Uterus (tissue), 4 donors: Measurements from ENCODE around the gene UGT1A7. TPM values are rescaled to one million over a fixed set of nuclear protein-coding genes. Genes with fewer than 3 reads are reported as not detected.

Experiments used
- DNase-seq, 2 donors: peaks; one replicate each; pipeline ENCODE4 v3.0.0-alpha.2; 2019 to 2020
- H3K27ac ChIP-seq, 2 donors: fragments of 200-600 bp; sonication (generic); 1 replicate in 1 of 2; 2 replicates in 1 of 2; pipeline ENCODE4 v1.5.1; 2016 to 2018
- H3K27me3 ChIP-seq, 2 donors: fragments of 200-600 bp; sonication (generic); one replicate each; pipeline ENCODE4 v1.5.1; 2018 to 2019; ENCODE audit warnings: control low read depth in 1 of 2
- H3K36me3 ChIP-seq, 2 donors: fragments of 200-600 bp; sonication (generic); one replicate each; pipeline ENCODE4 v1.5.1; 2019; ENCODE audit warnings: control low read depth in 1 of 2
- H3K4me1 ChIP-seq, 2 donors: fragments of 200-600 bp; sonication (generic); one replicate each; pipeline ENCODE4 v1.5.1; 2018 to 2019; ENCODE audit warnings: control low read depth in 1 of 2
- H3K4me3 ChIP-seq, 2 donors: fragments of 200-600 bp; sonication (generic); 1 replicate in 1 of 2; 2 replicates in 1 of 2; pipeline ENCODE4 v1.5.1; 2018 to 2019; ENCODE audit warnings: mild to moderate bottlenecking in 1 of 2
- H3K9me3 ChIP-seq, 2 donors: fragments of 200-600 bp; sonication (generic); one replicate each; pipeline ENCODE4 v1.5.1; 2019; ENCODE audit warnings: control low read depth in 1 of 2
- POLR2A ChIP-seq, 2 donors: fragments of 450-650 bp; IDR thresholded peaks; one replicate each; pipeline ENCODE4 v1.6.1; 2016; ENCODE audit warnings: antibody characterized with exemption in 2 of 2, mild to moderate bottlenecking in 1 of 2, moderate library complexity in 1 of 2
- intact Hi-C: fragments of 100-400 bp; cut with DNase I; formaldehyde crosslinking; loops from one replicate; pipeline ENCODE4 v1.15.1; 2023; ENCODE audit warnings: low total_unique reads
- total RNA-seq, 4 donors: library from RNA; depleted of rRNA in 3 of 4; stranded (reverse); fragments of >200 nt in 3 of 4; gene quantifications; one replicate each; pipeline versions ENCODE4 v1.1.0 to v1.2.4, GENCODE V29; 2014 to 2023
- TF ChIP-seq, protein P1 (sequence below), 4 experiments: fragments of 200-600 bp in 2 of 4; fragments of 450-650 bp in 2 of 4; sonication (generic) in 2 of 4; IDR thresholded peaks; one replicate each; pipeline ENCODE4 v1.5.1; 2016 to 2019; ENCODE audit warnings: antibody characterized with exemption in 4 of 4, mild to moderate bottlenecking in 2 of 4, moderate library complexity in 1 of 4
- donor health status: DM: yes; HTN: yes; CAD: no.

UGT1A7 gene
- total RNA-seq, 4 donors from 2014 or later = 0.29 TPM; not detected in 3

- Histone ChIP-seq H3K4me3 (no peak overlapping the region), H3K27ac (no peak overlapping the region), H3K27me3 (no peaks in the 10 kb centered on the region), H3K36me3 (no peaks in the 10 kb centered on the region), H3K9me3 (no peaks in the 10 kb centered on the region), H3K4me1 (no peaks in the 10 kb centered on the region)
- TF ChIP-seq, protein P1, sequence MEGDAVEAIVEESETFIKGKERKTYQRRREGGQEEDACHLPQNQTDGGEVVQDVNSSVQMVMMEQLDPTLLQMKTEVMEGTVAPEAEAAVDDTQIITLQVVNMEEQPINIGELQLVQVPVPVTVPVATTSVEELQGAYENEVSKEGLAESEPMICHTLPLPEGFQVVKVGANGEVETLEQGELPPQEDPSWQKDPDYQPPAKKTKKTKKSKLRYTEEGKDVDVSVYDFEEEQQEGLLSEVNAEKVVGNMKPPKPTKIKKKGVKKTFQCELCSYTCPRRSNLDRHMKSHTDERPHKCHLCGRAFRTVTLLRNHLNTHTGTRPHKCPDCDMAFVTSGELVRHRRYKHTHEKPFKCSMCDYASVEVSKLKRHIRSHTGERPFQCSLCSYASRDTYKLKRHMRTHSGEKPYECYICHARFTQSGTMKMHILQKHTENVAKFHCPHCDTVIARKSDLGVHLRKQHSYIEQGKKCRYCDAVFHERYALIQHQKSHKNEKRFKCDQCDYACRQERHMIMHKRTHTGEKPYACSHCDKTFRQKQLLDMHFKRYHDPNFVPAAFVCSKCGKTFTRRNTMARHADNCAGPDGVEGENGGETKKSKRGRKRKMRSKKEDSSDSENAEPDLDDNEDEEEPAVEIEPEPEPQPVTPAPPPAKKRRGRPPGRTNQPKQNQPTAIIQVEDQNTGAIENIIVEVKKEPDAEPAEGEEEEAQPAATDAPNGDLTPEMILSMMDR (IDR thresholded peaks at IDR 0.05) = no peak
- DNase-seq = no peak
- intact Hi-C loops = no loop called here
Observed at GRCh38 chr2:233795735-233796171, 114.1 kb downstream of the UGT1A7 start.

DNA sequence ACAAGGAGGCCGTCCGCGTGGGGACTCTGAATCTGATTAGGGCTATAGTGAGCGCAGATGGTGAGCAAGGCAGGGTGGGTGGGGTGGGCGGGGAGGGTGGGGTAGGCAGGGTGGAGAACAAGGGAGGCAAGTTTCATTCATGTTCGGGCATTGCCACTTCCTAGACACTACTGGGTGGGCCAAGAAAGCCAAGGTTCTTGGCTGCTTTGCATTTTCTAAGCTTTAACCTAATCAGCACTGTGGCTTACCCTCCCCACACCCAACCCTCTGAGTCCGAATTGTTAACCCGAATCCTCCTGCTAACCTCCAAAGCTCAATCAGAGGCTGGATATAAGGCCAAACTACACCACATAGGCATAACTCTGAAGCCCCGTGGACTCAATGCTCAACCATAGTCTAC, 114.6 kb downstream of the UGT1A7 start:
- intact Hi-C loops = no loop called here
- no peaks in the 10 kb centered on the region for H3K9me3 ChIP-seq
- TF ChIP-seq, protein P1 (IDR thresholded peaks at IDR 0.05) = no peak
- no peak for TF ChIP-seq POLR2A (IDR thresholded peaks at IDR 0.05)
- no peaks in the 10 kb centered on the region for H3K4me1 ChIP-seq
- H3K36me3 ChIP-seq = no peaks in the 10 kb centered on the region
- H3K4me3 ChIP-seq = no peak overlapping the region
- no peak overlapping the region for H3K27ac ChIP-seq
- H3K27me3 ChIP-seq = no peaks in the 10 kb centered on the region
- no peak for DNase-seq

DNA sequence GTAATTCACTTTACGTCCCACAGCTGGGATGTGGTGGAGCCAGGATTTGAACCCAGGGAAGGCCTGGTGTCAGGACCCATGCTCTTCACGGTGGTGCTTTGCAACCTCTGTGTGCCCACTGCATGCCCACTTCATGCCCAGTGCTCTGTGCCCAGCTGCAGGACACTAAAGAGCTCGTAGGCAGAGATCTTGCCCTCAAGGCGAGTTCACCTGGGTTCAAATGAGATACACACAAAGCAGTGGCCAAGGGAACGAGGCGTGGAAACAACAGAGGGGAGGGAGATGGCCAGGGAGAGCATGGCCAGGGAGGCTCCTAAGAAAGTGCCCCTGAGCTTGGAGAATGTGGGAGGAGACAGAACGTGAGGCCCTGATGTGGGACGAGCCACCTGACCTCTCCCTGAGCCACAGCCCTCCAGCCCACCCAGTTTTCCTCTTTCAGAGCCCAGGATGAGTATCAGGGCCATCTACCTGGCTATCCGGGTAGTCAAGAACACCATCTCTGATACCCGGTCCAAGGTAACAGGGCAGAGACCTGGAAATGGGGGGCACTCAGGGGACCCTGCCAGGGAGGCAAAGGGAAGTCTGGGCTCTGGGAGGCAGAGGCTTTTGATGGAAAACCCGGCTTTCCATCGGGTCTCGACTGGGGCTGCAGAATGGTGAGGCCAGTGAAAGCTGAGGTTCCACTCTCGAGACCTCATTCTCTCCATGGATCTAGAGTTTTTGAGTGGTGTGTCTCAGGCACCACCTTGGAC, 116.8 kb downstream of the UGT1A7 start:
- TF ChIP-seq, protein P1 (IDR thresholded peaks at IDR 0.05) = no peak
- TF ChIP-seq POLR2A (IDR thresholded peaks at IDR 0.05) = no peak
- Histone ChIP-seq H3K36me3 (no peaks in the 10 kb centered on the region), H3K4me1 (no peaks in the 10 kb centered on the region), H3K27me3 (no peaks in the 10 kb centered on the region), H3K4me3 (no peak overlapping the region), H3K27ac (no peak overlapping the region), H3K9me3 (no peaks in the 10 kb centered on the region)
- no peak for DNase-seq
- intact Hi-C loops = no loop called here

DNA sequence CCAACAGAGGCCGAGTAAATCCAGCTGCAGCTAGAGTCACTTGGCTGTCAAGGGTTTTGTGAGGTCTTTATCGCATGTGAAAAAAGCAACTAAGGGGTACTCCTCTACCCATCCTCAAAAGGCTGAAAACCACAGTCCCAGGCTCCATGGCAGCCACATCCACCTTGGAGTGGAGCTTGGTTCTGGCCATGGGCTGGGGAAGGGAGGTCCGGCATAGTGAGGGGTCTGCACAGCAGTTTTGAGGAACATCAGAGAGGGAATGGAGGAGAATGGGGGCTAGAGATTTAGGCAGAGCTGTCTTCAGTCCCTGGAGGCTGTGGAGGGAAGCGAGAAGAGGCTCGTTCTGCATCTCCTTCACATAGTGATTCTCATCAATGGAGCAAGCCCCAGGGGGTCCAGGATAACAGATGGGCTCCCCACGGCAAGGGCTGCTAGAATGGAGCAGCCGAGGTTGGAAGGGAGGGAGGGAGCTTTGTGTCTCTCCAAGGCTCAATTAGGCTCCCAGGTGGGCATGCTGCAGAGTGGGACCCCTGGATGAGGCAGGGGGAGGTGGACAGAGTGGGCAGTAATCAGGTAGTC, 117.5 kb downstream of the UGT1A7 start:
- Histone ChIP-seq H3K9me3 (no peaks in the 10 kb centered on the region), H3K27me3 (no peaks in the 10 kb centered on the region), H3K4me3 (no peak overlapping the region), H3K27ac (no peak overlapping the region), H3K36me3 (no peaks in the 10 kb centered on the region), H3K4me1 (no peaks in the 10 kb centered on the region)
- TF ChIP-seq, protein P1 (IDR thresholded peaks at IDR 0.05) = no peak
- no peak for TF ChIP-seq POLR2A (IDR thresholded peaks at IDR 0.05)
- no peak for DNase-seq
- intact Hi-C loops = no loop called here

GRCh38 chr2:233799716-233800115, 118.0 kb downstream of the UGT1A7 start:
- intact Hi-C loops = no loop called here
- Histone ChIP-seq H3K9me3 (no peaks in the 10 kb centered on the region), H3K27me3 (no peaks in the 10 kb centered on the region), H3K4me1 (no peaks in the 10 kb centered on the region), H3K4me3 (no peak overlapping the region), H3K27ac (no peak overlapping the region), H3K36me3 (no peaks in the 10 kb centered on the region)
- TF ChIP-seq, protein P1 (IDR thresholded peaks at IDR 0.05) = no peak
- TF ChIP-seq POLR2A (IDR thresholded peaks at IDR 0.05) = no peak
- no peak for DNase-seq
